GM12891 (cell line): Measurements from ENCODE around the gene TMEM203.

Experiments
- DNase-seq: peaks from one replicate; pipeline ENCODE4 v3.0.0; 2011; ENCODE audit warnings: low spot score; ENCODE audit not compliant: insufficient read length
- FAIRE-seq: peaks from 2 replicates; lab custom pipeline; 2011; peaks lifted over from hg19 to GRCh38; lab: Jason Lieb, UNC
- PAX5 ChIP-seq: IDR thresholded peaks from 2 replicates; pipeline ENCODE4 v1.6.1; 2011; ENCODE audit warnings: low read length, moderate library complexity, mild to moderate bottlenecking; ENCODE audit not compliant: insufficient read depth, severe bottlenecking
- POLR2A ChIP-seq: IDR thresholded peaks from 2 replicates; pipeline ENCODE4 v1.6.1; 2011; ENCODE audit warnings: low read depth, low read length, control low read depth
- POLR2AphosphoS5 ChIP-seq: IDR thresholded peaks from 2 replicates; pipeline ENCODE4 v1.6.1; 2011; ENCODE audit warnings: low read depth, low read length, control low read depth
- POU2F2 ChIP-seq: IDR thresholded peaks from 2 replicates; pipeline ENCODE4 v1.6.1; 2011; ENCODE audit warnings: low read depth, mild to moderate bottlenecking, control low read depth, low read length, moderate library complexity
- SPI1 ChIP-seq: IDR thresholded peaks from 2 replicates; pipeline ENCODE4 v1.6.1; 2011; ENCODE audit warnings: low read depth, low read length, control low read depth
- TAF1 ChIP-seq: IDR thresholded peaks from 2 replicates; pipeline ENCODE4 v1.6.1; 2011; ENCODE audit warnings: low read depth, low read length, control low read depth

TMEM203 gene

DNA sequence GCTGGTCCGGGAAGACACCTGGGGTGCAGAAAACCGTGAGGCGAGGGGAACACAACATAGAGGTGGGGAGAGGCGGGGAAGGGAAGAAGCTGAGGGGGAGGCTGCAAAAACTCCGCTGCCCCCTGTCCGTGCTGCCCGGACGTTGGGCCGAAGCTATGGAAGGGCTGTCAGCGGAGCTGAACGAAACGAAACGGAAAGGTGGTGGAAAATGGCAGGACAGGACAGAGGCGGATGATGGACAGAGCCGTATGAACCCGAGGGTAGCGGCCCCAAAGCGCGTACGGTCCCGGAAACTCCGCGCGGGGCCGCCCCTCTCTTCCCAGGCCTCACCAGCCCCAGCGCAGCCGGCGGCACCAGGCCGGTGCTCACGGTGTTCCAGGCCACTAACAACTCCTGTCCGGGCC, 17.4 kb downstream of the TMEM203 start:
- no peak for FAIRE-seq
- TF ChIP-seq POLR2A (no peak), POU2F2 (no peak), TAF1 (no peak), PAX5 (no peak), SPI1 (no peak), POLR2AphosphoS5 (no peak)
- no peak for DNase-seq

DNA sequence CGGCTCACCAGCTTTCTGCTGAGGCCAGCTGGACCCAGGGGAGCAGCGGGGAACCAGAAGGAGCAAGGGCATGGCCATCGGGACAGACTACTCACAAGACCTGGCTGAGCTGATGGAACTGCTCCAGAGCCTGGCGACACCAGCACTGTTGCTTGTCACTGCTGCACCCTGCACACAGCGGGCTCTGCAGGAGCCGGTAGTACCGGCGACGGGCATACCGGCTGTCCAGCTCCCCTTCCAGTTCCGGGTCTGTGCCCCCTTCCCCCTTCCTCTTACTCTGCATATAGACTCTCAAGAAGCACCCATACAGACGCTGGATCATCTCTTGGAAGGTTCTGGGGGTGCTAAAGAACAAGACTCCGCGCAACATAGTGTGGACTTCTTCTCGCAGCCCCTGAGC, 18.1 kb downstream of the TMEM203 start:
- TF ChIP-seq SPI1 (no peak), POLR2AphosphoS5 (no peak), POU2F2 (no peak), PAX5 (no peak), TAF1 (no peak), POLR2A (no peak)
- DNase-seq = no peak
- no peak for FAIRE-seq

DNA sequence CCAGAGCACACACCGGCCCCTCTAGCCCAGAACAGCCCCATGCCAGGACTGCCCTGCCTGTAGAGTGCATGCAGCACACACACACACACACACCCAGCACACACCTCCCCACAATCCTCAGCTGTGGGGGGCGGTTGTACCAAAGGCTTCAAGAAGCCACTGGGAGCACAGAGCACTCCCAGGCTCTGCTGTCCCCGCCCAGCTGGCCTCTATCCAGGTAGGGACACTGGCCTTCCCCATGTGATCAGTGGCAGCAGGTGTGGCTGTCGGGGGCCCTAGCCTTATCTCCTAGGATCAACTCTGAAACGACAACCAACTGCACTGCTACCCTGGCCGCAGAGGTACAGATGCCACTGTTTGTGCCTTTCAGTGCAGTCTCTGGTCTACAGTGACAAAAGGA, 19.1 kb downstream of the TMEM203 start:
- FAIRE-seq = no peak
- no peak for DNase-seq
- TF ChIP-seq POLR2A (no peak), TAF1 (no peak), SPI1 (no peak), PAX5 (no peak), POLR2AphosphoS5 (no peak), POU2F2 (no peak)

DNA sequence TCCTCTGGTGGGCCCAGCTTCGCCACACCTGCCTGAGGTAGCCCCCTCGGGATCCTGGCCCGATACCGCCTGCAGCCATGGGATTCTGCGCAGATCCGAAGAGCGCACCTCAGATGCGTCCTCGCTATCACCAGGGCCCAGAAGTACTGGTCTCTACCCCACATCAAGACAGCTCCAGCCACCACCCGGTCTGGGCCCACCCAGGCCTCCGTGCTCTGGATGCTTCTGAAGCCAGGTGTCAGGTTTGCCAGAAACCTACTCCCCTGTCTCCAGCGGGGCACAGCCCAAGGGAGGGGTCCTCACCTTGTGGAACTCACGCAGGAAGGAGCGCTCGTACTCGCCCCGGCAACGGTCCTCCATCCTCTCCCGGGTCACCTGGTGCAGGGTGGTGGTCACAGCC, 19.5 kb downstream of the TMEM203 start:
- TF ChIP-seq PAX5 = no peak
- TF ChIP-seq SPI1 = no peak
- TF ChIP-seq POU2F2 = no peak
- no peak for TF ChIP-seq TAF1
- TF ChIP-seq POLR2AphosphoS5 = no peak
- no peak for TF ChIP-seq POLR2A
- DNase-seq (no peak), FAIRE-seq (no peak)

- no peak for TF ChIP-seq SPI1
- TF ChIP-seq PAX5 = no peak
- no peak for TF ChIP-seq POU2F2
- no peak for TF ChIP-seq POLR2AphosphoS5
- no peak for TF ChIP-seq TAF1
- TF ChIP-seq POLR2A = no peak
- DNase-seq (no peak), FAIRE-seq (no peak)
These were observed 20.4 kb downstream of the TMEM203 start for GRCh38 chr9:137184881-137185660.

- no peak for TF ChIP-seq POLR2A
- no peak for TF ChIP-seq TAF1
- no peak for TF ChIP-seq POLR2AphosphoS5
- no peak for TF ChIP-seq POU2F2
- TF ChIP-seq SPI1 = no peak
- no peak for TF ChIP-seq PAX5
- DNase-seq (no peak), FAIRE-seq (no peak)
These were observed 21.4 kb downstream of the TMEM203 start for GRCh38 chr9:137183980-137184595.

GRCh38 chr9:137182836-137183235, 22.6 kb downstream of the TMEM203 start:
- DNase-seq = no peak
- FAIRE-seq = no peak

GRCh38 chr9:137181680-137182079, 23.8 kb downstream of the TMEM203 start:
- no peak for TF ChIP-seq PAX5
- TF ChIP-seq POLR2AphosphoS5 = no peak
- TF ChIP-seq TAF1 = no peak
- TF ChIP-seq SPI1 = no peak
- TF ChIP-seq POU2F2 = no peak
- no peak for TF ChIP-seq POLR2A
- FAIRE-seq (no peak), DNase-seq (no peak)

More at GRCh38 chr9:137182836-137183235, 22.6 kb downstream of the TMEM203 start:
- no peak for TF ChIP-seq TAF1
- TF ChIP-seq PAX5 = no peak

GRCh38 chr9:137180491-137180890, 25.0 kb downstream of the TMEM203 start:
- DNase-seq (no peak), FAIRE-seq (no peak)
- no peak for TF ChIP-seq SPI1
- no peak for TF ChIP-seq POLR2A
- TF ChIP-seq POLR2AphosphoS5 = no peak
- no peak for TF ChIP-seq PAX5
- TF ChIP-seq TAF1 = no peak
- no peak for TF ChIP-seq POU2F2

DNA sequence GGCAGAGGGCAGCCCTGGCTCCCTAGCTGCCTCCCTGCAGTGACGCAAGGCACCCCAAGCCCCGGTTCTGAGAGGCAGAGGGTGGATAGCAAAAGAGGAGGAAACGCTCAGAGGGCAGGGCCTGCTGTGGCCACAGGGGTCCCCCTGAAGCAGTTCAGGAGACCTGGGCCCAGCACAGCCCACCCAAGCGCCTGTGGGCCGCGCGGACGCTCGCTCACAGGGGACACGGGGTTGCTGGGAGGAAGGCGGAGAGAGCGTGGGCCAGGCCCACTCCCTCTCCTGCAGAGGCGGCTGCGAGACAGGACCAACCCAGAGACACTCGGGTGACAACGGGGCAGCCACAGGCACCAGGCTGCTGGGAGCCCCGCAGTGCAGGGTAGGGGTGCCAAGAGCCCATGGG, 25.7 kb downstream of the TMEM203 start:
- TF ChIP-seq SPI1 = no peak
- no peak for TF ChIP-seq TAF1
- no peak for TF ChIP-seq POU2F2
- TF ChIP-seq POLR2A = no peak
- TF ChIP-seq PAX5 = no peak
- no peak for TF ChIP-seq POLR2AphosphoS5
- DNase-seq (no peak), FAIRE-seq (no peak)
